HEK293 (cell line): ENCODE results near the gene PLLP.

Experiments used
- CTCF ChIA-PET: fragments of 350-600 bp; formaldehyde crosslinking; extraction: SDS; loops from one replicate; lab custom pipeline; 2021; ENCODE audit warnings: antibody characterized with exemption; lab: Yijun Ruan, JAX
- POLR2A ChIA-PET: fragments of 300-600 bp; formaldehyde crosslinking; extraction: SDS; loops from one replicate; lab custom pipeline; 2020; ENCODE audit warnings: antibody characterized with exemption, inconsistent platforms; lab: Yijun Ruan, JAX
- H3K27ac ChIP-seq: fragments of 200-500 bp; sonication (Bioruptor generic); 2 replicates; pipeline ENCODE4 v1.5.1; 2014; ENCODE audit warnings: low read depth, low read length, control low read depth, inconsistent platforms; ENCODE audit errors: extremely low read depth
- H3K36me3 ChIP-seq, 2 experiments: fragments of 200-500 bp in 1 of 2; sonication (Bioruptor generic) in 1 of 2; 1 replicate in 1 of 2; 2 replicates in 1 of 2; pipeline ENCODE4 v1.5.1; 2014 to 2017; ENCODE audit warnings: inconsistent platforms in 2 of 2, low read length in 2 of 2; ENCODE audit not compliant: control insufficient read depth in 2 of 2, insufficient read depth in 1 of 2
- H3K4me1 ChIP-seq: fragments of 200-500 bp; sonication (Bioruptor generic); 2 replicates; pipeline ENCODE4 v1.5.1; 2014; ENCODE audit warnings: mild to moderate bottlenecking, low read length, inconsistent platforms; ENCODE audit not compliant: control insufficient read depth, insufficient read depth
- H3K4me3 ChIP-seq: 2 replicates; pipeline ENCODE4 v1.5.1; 2011; ENCODE audit warnings: low read depth, mild to moderate bottlenecking, control low read depth, low read length, moderate library complexity
- H3K9me3 ChIP-seq: fragments of 200-500 bp; sonication (Bioruptor generic); 2 replicates; pipeline ENCODE4 v1.5.1; 2014; ENCODE audit warnings: low read depth, low read length, inconsistent platforms; ENCODE audit not compliant: control insufficient read depth, insufficient read depth
- HIC1 ChIP-seq: fragments of 450-650 bp; formaldehyde crosslinking; IDR thresholded peaks from 2 replicates; pipeline ENCODE4 v1.5.1; 2016; ENCODE audit warnings: missing biosample characterization, missing genetic modification characterization
- KLF1 ChIP-seq: fragments of 450-650 bp; formaldehyde crosslinking; IDR thresholded peaks from 2 replicates; pipeline ENCODE4 v1.5.1; 2016; ENCODE audit warnings: missing biosample characterization, missing genetic modification characterization
- KLF9 ChIP-seq: fragments of 450-650 bp; formaldehyde crosslinking; IDR thresholded peaks from 2 replicates; pipeline ENCODE4 v1.5.1; 2016; ENCODE audit warnings: missing biosample characterization, missing genetic modification characterization, low read depth
- MYNN ChIP-seq: fragments of 450-650 bp; formaldehyde crosslinking; IDR thresholded peaks from 2 replicates; pipeline ENCODE4 v1.5.1; 2016; ENCODE audit warnings: missing biosample characterization, missing genetic modification characterization, borderline replicate concordance
- PRDM1 ChIP-seq: fragments of 450-650 bp; formaldehyde crosslinking; IDR thresholded peaks from 2 replicates; pipeline ENCODE4; 2016; ENCODE audit warnings: missing biosample characterization, missing genetic modification characterization
- WT1 ChIP-seq: fragments of 450-650 bp; formaldehyde crosslinking; IDR thresholded peaks from 2 replicates; pipeline ENCODE4 v1.5.1; 2016; ENCODE audit warnings: missing biosample characterization, missing genetic modification characterization
- YY2 ChIP-seq: fragments of 450-650 bp; formaldehyde crosslinking; IDR thresholded peaks from 2 replicates; pipeline ENCODE4 v1.5.1; 2016; ENCODE audit warnings: missing biosample characterization, missing genetic modification characterization
- ZBTB10 ChIP-seq: fragments of 450-650 bp; formaldehyde crosslinking; IDR thresholded peaks from 2 replicates; pipeline ENCODE4 v1.5.1; 2016; ENCODE audit warnings: missing biosample characterization, missing genetic modification characterization
- ZBTB48 ChIP-seq: fragments of 450-650 bp; formaldehyde crosslinking; IDR thresholded peaks from 2 replicates; pipeline ENCODE4 v1.5.1; 2016; ENCODE audit warnings: missing biosample characterization, missing genetic modification characterization
- ZNF132 ChIP-seq: fragments of 450-650 bp; formaldehyde crosslinking; IDR thresholded peaks from 2 replicates; pipeline ENCODE4 v1.5.1; 2017; ENCODE audit warnings: missing biosample characterization, missing genetic modification characterization, borderline replicate concordance
- ZNF169 ChIP-seq: fragments of 450-650 bp; formaldehyde crosslinking; IDR thresholded peaks from 2 replicates; pipeline ENCODE4 v1.5.1; 2016; ENCODE audit warnings: missing biosample characterization, missing genetic modification characterization
- ZNF211 ChIP-seq: fragments of 450-650 bp; formaldehyde crosslinking; IDR thresholded peaks from 2 replicates; pipeline ENCODE4 v1.5.1; 2016; ENCODE audit warnings: low read depth, missing biosample characterization, missing genetic modification characterization
- ZNF248 ChIP-seq: fragments of 450-650 bp; formaldehyde crosslinking; IDR thresholded peaks from 2 replicates; pipeline ENCODE4 v1.5.1; 2017; ENCODE audit warnings: missing biosample characterization, missing genetic modification characterization
- ZNF292 ChIP-seq: fragments of 450-650 bp; formaldehyde crosslinking; IDR thresholded peaks from 2 replicates; pipeline ENCODE4 v1.5.1; 2016; ENCODE audit warnings: low read depth, missing biosample characterization, missing genetic modification characterization, borderline replicate concordance
- ZNF302 ChIP-seq: fragments of 450-650 bp; formaldehyde crosslinking; IDR thresholded peaks from 2 replicates; pipeline ENCODE4 v1.5.1; 2016; ENCODE audit warnings: missing biosample characterization, missing genetic modification characterization, low read depth
- ZNF341 ChIP-seq: fragments of 450-650 bp; formaldehyde crosslinking; IDR thresholded peaks from 2 replicates; pipeline ENCODE4; 2016; ENCODE audit warnings: low read depth, missing biosample characterization, missing genetic modification characterization
- ZNF366 ChIP-seq: fragments of 450-650 bp; formaldehyde crosslinking; conservative IDR thresholded peaks from 2 replicates; pipeline ENCODE4 v1.5.1; 2016; ENCODE audit warnings: missing biosample characterization, missing genetic modification characterization
- ZNF449 ChIP-seq: fragments of 450-650 bp; formaldehyde crosslinking; IDR thresholded peaks from 2 replicates; pipeline ENCODE4 v1.5.1; 2017; ENCODE audit warnings: missing biosample characterization, mild to moderate bottlenecking, missing genetic modification characterization, moderate library complexity
- ZNF521 ChIP-seq: fragments of 450-650 bp; formaldehyde crosslinking; IDR thresholded peaks from 2 replicates; pipeline ENCODE4 v1.5.1; 2017; ENCODE audit warnings: missing biosample characterization, mild to moderate bottlenecking, missing genetic modification characterization
- ZNF530 ChIP-seq: fragments of 450-650 bp; formaldehyde crosslinking; IDR thresholded peaks from 2 replicates; pipeline ENCODE4 v1.5.1; 2016; ENCODE audit warnings: low read depth, missing biosample characterization, missing genetic modification characterization
- ZNF624 ChIP-seq: fragments of 450-650 bp; formaldehyde crosslinking; IDR thresholded peaks from 2 replicates; pipeline ENCODE4 v1.5.1; 2017; ENCODE audit warnings: missing biosample characterization, missing genetic modification characterization
- ZNF629 ChIP-seq: fragments of 450-650 bp; formaldehyde crosslinking; IDR thresholded peaks from 2 replicates; pipeline ENCODE4 v1.5.1; 2017; ENCODE audit warnings: missing biosample characterization, missing genetic modification characterization
- ZNF664 ChIP-seq: fragments of 450-650 bp; formaldehyde crosslinking; IDR thresholded peaks from 2 replicates; pipeline ENCODE4 v1.5.1; 2016; ENCODE audit warnings: missing biosample characterization, missing genetic modification characterization
- ZNF670 ChIP-seq: fragments of 450-650 bp; formaldehyde crosslinking; IDR thresholded peaks from 2 replicates; pipeline ENCODE4 v1.5.1; 2016; ENCODE audit warnings: missing biosample characterization, missing genetic modification characterization, low read depth
- ZNF837 ChIP-seq: fragments of 450-650 bp; formaldehyde crosslinking; IDR thresholded peaks from 2 replicates; pipeline ENCODE4 v1.5.1; 2016; ENCODE audit warnings: missing biosample characterization, missing genetic modification characterization
- ZNF843 ChIP-seq: fragments of 450-650 bp; formaldehyde crosslinking; IDR thresholded peaks from 2 replicates; pipeline ENCODE4 v1.5.1; 2016; ENCODE audit warnings: missing biosample characterization, missing genetic modification characterization

Gene PLLP

GRCh38 chr16:57331355-57331754 is 46.9 kb upstream of the PLLP start:
- no peaks in the 10 kb centered on the region for H3K4me1 ChIP-seq
- POLR2A ChIA-PET = interaction anchor here (1.0 kb wide), 1 partner anchor 10 kb away, joined by 3 read pairs; no protein-coding TSS in a partner anchor
- no peak for TF ChIP-seq ZNF132
- TF ChIP-seq ZNF624 (tag by site-specific recombination) = no peak
- TF ChIP-seq ZNF629 (tag by site-specific recombination) = no peak
- no peak for TF ChIP-seq ZNF211
- no peak for TF ChIP-seq YY2
- TF ChIP-seq KLF9 (tag by site-specific recombination) = no peak
- TF ChIP-seq ZNF530 (tag by site-specific recombination) = no peak
- no peak for TF ChIP-seq ZNF449 (tag by site-specific recombination)
- no peak for TF ChIP-seq MYNN
- TF ChIP-seq ZNF521 (tag by site-specific recombination) = no peak
- no peak for TF ChIP-seq ZBTB48
- TF ChIP-seq ZNF843 (tag by site-specific recombination) = no peak
- no peak for TF ChIP-seq ZNF670
- H3K9me3 ChIP-seq = no peaks in the 10 kb centered on the region
- CTCF ChIA-PET = no interaction called here
- H3K27ac ChIP-seq = no peak overlapping the region
- H3K36me3 ChIP-seq = no peaks in the 10 kb centered on the region
- no peak overlapping the region for H3K4me3 ChIP-seq

- Histone ChIP-seq H3K4me3 (no peak overlapping the region), H3K27ac (no peak overlapping the region), H3K4me1 (no peaks in the 10 kb centered on the region), H3K9me3 (no peaks in the 10 kb centered on the region), H3K36me3 (no peaks in the 10 kb centered on the region)
- POLR2A ChIA-PET = no interaction called here
- TF ChIP-seq WT1 (tag by site-specific recombination) (no peak), ZNF292 (no peak), KLF1 (tag by site-specific recombination) (no peak), ZNF248 (tag by site-specific recombination) (no peak), ZNF366 (tag by site-specific recombination) (no peak), ZNF302 (no peak), ZNF664 (no peak), ZNF837 (tag by site-specific recombination) (no peak), PRDM1 (no peak), ZBTB10 (no peak), ZNF341 (no peak), ZNF169 (tag by site-specific recombination) (no peak), HIC1 (tag by site-specific recombination) (no peak)
- CTCF ChIA-PET = interaction anchor here (0.6 to 1.5 kb wide), 2 partner anchors 15 to 92 kb away, joined by 4 to 5 read pairs; no protein-coding TSS in a partner anchor
Observed at GRCh38 chr16:57329718-57330327, 45.4 kb upstream of the PLLP start.
